ENCODE data around the gene CKAP5. TPM values are rescaled to one million over a fixed set of nuclear protein-coding genes. Genes with fewer than 3 reads are reported as not detected.
"Not testable (repeated sequence)": the region's sequence is repeated elsewhere in the genome, so short reads cannot be mapped to it uniquely, and the experiment has no call there.

Gene CKAP5
- total RNA-seq, 1 donor from 2014 or later = 101 TPM

DNA sequence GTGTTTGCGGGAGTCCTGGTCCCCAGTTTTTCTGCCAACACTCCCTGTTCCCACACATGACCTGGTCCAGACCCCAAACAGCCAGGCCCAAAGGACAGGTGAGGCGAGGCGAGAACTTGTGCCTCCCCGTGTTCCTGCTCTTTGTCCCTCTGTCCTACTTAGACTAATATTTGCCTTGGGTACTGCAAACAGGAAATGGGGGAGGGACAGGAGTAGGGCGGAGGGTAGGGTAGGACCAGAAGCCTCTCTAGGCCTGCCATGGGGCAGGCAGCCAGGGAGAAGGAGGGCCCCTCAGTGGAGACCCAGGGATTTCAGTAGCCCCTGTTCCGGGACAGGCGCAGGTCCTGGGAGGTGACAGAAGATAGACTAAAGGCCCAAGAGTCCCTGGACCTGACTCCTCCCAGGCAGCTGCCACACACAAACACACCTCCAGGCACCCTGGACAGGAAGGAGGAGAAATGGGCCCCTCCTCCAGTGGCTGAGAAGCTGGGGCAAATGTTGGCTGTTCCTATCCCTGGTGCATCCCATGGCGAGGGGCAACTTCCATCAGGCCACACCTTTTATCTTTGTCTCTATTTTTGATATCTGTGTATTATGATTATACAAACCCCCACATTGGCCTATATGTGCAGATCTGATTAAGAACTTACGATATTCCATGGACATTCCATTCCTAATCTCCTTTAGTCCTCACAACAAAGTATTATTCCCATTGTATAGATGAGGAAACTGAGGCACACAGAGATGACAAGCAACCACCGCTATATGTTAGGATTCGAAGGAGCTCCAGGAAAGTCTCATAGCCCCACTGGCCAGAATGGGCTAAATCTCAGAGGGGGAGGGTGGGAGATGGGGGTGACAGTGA lies 127.7 kb downstream of the CKAP5 start:
- H3K27ac Mint-ChIP-seq (ENCODE audit: unreplicated experiment) = no peak overlapping the region
- TF ChIP-seq, protein P1, sequence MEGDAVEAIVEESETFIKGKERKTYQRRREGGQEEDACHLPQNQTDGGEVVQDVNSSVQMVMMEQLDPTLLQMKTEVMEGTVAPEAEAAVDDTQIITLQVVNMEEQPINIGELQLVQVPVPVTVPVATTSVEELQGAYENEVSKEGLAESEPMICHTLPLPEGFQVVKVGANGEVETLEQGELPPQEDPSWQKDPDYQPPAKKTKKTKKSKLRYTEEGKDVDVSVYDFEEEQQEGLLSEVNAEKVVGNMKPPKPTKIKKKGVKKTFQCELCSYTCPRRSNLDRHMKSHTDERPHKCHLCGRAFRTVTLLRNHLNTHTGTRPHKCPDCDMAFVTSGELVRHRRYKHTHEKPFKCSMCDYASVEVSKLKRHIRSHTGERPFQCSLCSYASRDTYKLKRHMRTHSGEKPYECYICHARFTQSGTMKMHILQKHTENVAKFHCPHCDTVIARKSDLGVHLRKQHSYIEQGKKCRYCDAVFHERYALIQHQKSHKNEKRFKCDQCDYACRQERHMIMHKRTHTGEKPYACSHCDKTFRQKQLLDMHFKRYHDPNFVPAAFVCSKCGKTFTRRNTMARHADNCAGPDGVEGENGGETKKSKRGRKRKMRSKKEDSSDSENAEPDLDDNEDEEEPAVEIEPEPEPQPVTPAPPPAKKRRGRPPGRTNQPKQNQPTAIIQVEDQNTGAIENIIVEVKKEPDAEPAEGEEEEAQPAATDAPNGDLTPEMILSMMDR (IDR thresholded peaks at IDR 0.05) = no peak
- H3K9me3 Mint-ChIP-seq (ENCODE audit: unreplicated experiment) = no peaks in the 10 kb centered on the region
- H3K36me3 Mint-ChIP-seq (ENCODE audit: unreplicated experiment) = no peaks in the 10 kb centered on the region
- H3K27me3 Mint-ChIP-seq (ENCODE audit: unreplicated experiment) = no peaks in the 10 kb centered on the region
- no peak for DNase-seq (ENCODE audit: extremely low spot score, unreplicated experiment)
- no peak overlapping the region for H3K4me3 Mint-ChIP-seq (ENCODE audit: unreplicated experiment)
- peaks cover 24% of the 10 kb centered on the region for H3K4me1 Mint-ChIP-seq (ENCODE audit: unreplicated experiment)

DNA sequence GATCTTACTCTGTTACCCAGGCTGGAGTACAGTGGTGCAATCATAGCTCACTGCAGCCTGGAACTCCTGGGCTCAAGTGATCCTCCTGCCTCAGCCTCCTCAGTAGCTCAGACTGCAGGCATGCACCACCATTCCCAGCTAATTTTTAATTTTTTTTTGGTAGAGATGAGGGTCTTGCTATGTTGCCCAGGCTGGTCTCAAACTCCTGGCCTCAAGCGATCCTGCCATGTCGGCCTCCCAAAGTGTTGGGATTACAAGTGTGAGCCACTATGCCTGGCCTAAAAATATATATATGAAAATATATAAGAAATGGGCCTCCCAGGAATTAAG lies 128.3 kb downstream of the CKAP5 start:
- H3K27me3 Mint-ChIP-seq (ENCODE audit: unreplicated experiment); H3K27ac Mint-ChIP-seq (ENCODE audit: unreplicated experiment); H3K36me3 Mint-ChIP-seq (ENCODE audit: unreplicated experiment); H3K4me3 Mint-ChIP-seq (ENCODE audit: unreplicated experiment); H3K9me3 Mint-ChIP-seq (ENCODE audit: unreplicated experiment); DNase-seq (ENCODE audit: extremely low spot score, unreplicated experiment): not testable (repeated sequence)
- peaks cover 24% of the 10 kb centered on the region for H3K4me1 Mint-ChIP-seq (ENCODE audit: unreplicated experiment)

DNA sequence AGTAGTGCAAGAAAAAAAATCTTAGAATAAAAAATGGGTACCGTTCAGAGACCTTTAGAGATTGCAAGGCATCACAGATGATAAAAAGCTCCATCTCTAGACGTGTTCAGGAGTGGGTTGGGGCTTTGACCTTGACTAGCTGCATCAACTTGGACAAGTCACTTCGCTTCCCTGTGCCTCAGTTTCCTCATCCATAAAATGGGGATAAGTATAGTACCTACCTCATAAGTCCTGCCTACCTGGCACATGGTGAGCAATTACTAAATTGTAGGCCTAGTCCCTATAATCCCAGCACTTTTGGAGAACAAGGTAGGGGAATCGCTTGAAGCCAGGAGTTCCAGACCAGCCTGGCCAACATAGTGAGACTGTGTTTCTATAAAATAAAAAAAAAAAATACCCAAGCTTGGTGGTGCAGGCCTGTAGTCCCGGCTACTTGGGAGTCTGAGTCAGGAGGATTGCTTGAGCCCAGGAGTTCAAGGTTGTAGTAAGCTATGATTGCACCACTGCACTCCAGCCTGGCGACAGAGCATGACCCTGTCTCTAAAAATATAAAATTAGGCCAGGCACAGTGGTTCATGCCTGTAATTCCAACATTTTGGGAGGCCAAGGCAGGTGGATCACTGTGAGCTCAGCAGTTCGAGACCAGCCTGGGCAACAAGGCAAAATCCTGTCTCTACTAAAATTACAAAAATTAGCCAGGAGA lies 133.1 kb downstream of the CKAP5 start:
- no peak for DNase-seq (ENCODE audit: extremely low spot score, unreplicated experiment)
- Mint-ChIP-seq H3K4me1 (ENCODE audit: unreplicated experiment) (peaks cover 24% of the 10 kb centered on the region), H3K9me3 (ENCODE audit: unreplicated experiment) (no peaks in the 10 kb centered on the region), H3K4me3 (ENCODE audit: unreplicated experiment) (no peak overlapping the region), H3K27me3 (ENCODE audit: unreplicated experiment) (no peaks in the 10 kb centered on the region), H3K27ac (ENCODE audit: unreplicated experiment) (no peak overlapping the region), H3K36me3 (ENCODE audit: unreplicated experiment) (no peaks in the 10 kb centered on the region)
- TF ChIP-seq, protein P1 (IDR thresholded peaks at IDR 0.05) = no peak

DNA sequence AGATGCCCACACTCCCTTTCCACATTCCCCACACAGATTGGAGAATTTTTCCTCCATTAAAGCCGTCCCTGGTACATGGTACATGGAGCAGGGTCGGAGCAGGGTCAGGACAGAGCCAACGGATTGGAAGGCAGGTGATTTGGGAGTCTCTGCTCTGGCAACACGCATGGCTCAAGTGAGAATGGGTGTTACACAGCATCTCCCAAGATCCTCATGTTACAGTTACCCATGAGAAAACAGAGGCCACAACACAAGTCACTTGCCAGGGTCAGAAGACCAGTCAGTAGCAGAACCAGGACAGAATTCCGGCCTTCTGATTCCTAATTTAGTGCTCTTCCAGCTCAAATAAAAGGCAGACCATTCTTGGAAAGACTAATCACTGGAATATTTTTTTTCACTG lies 134.8 kb downstream of the CKAP5 start:
- TF ChIP-seq, protein P1 (IDR thresholded peaks at IDR 0.05) = no peak
- no peak overlapping the region for H3K4me3 Mint-ChIP-seq (ENCODE audit: unreplicated experiment)
- H3K27ac Mint-ChIP-seq (ENCODE audit: unreplicated experiment) = peak overlapping the region; percentile 92
- H3K9me3 Mint-ChIP-seq (ENCODE audit: unreplicated experiment) = no peaks in the 10 kb centered on the region
- H3K27me3 Mint-ChIP-seq (ENCODE audit: unreplicated experiment) = no peaks in the 10 kb centered on the region
- H3K36me3 Mint-ChIP-seq (ENCODE audit: unreplicated experiment) = peaks cover 7% of the 10 kb centered on the region
- no peak for DNase-seq (ENCODE audit: extremely low spot score, unreplicated experiment)
- H3K4me1 Mint-ChIP-seq (ENCODE audit: unreplicated experiment) = peaks cover 24% of the 10 kb centered on the region

DNA sequence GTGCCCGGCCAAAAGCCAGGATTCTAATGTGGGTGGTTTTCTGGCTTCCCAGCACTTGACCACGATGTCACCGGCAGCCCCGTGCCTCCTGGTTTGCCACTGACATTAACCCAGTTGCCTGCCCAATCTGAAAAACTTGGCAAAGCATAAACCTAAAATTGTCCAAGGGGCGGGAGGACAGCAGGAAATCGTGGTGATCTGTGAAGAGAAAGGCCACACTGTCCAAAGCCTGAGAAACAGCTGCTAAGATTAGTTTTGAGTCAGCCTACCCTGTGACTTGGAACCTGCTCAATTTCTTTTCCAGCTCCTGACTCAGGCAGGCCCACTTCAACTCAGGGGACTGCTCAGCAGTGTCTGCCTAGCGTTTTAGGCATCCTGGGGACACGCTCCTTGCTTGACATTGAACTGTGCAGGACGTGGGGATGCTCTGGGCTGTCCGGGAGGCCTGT lies 135.2 kb downstream of the CKAP5 start:
- no peak for DNase-seq (ENCODE audit: extremely low spot score, unreplicated experiment)
- Mint-ChIP-seq H3K27me3 (ENCODE audit: unreplicated experiment) (no peaks in the 10 kb centered on the region), H3K36me3 (ENCODE audit: unreplicated experiment) (peaks cover 7% of the 10 kb centered on the region), H3K9me3 (ENCODE audit: unreplicated experiment) (no peaks in the 10 kb centered on the region), H3K27ac (ENCODE audit: unreplicated experiment) (peak overlapping the region; percentile 92), H3K4me1 (ENCODE audit: unreplicated experiment) (peaks cover 24% of the 10 kb centered on the region), H3K4me3 (ENCODE audit: unreplicated experiment) (no peak overlapping the region)
- TF ChIP-seq, protein P1 (IDR thresholded peaks at IDR 0.05) = no peak

DNA sequence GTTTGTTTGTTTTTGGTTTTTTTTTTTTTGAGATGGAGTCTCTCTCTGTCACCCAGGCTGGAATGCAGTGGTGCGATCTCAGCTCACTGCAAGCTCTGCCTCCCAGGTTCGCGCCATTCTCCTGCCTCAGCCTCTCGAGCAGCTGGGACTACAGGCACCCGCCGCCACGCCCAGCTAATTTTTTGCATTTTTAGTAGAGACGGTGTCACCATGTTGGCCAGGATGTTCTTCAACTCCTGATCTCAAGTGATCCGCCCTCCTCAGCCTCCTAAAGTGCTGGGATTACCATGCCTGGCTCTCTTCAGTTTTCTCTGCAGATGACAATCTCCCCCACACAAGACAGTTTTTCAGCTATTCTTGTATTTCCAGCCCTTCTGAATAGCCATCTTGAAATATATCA lies 136.7 kb downstream of the CKAP5 start:
- H3K27me3 Mint-ChIP-seq (ENCODE audit: unreplicated experiment); DNase-seq (ENCODE audit: extremely low spot score, unreplicated experiment); H3K9me3 Mint-ChIP-seq (ENCODE audit: unreplicated experiment); H3K4me3 Mint-ChIP-seq (ENCODE audit: unreplicated experiment); H3K36me3 Mint-ChIP-seq (ENCODE audit: unreplicated experiment): not testable (repeated sequence)
- Mint-ChIP-seq H3K27ac (ENCODE audit: unreplicated experiment) (peak overlapping the region; percentile 7), H3K4me1 (ENCODE audit: unreplicated experiment) (peaks cover 13% of the 10 kb centered on the region)
